Left ventricle myocardium inferior (tissue), 1 donor: Measurements from ENCODE around the gene TTLL10. TPM values are rescaled to one million over a fixed set of nuclear protein-coding genes. Genes with fewer than 3 reads are reported as not detected.

ENCODE experiments used
- DNase-seq: peaks from one replicate; pipeline ENCODE4 v3.0.0-alpha.2; 2020
- H3K27ac ChIP-seq: fragments of 200-600 bp; replicated peaks from 2 replicates; pipeline ENCODE4 v1.8.0; 2021
- H3K27me3 ChIP-seq: fragments of 200-600 bp; 2 replicates; pipeline ENCODE4 v1.8.0; 2021; ENCODE audit warnings: low read depth
- H3K36me3 ChIP-seq: fragments of 200-600 bp; 2 replicates; pipeline ENCODE4 v1.8.0; 2021
- H3K4me1 ChIP-seq: fragments of 200-600 bp; 2 replicates; pipeline ENCODE4 v1.8.0; 2021
- H3K4me3 ChIP-seq: fragments of 200-600 bp; 2 replicates; pipeline ENCODE4 v1.8.0; 2021; ENCODE audit warnings: mild to moderate bottlenecking, moderate library complexity
- H3K9me3 ChIP-seq: fragments of 200-600 bp; replicated peaks from 2 replicates; pipeline ENCODE4 v1.8.0; 2021
- intact Hi-C: fragments of 100-400 bp; cut with micrococcal nuclease; formaldehyde crosslinking; loops from one replicate; pipeline ENCODE4 v1.11.0; 2022
- total RNA-seq: library from RNA; stranded (reverse); fragmentation: NEBNext Ultra II Directional; extraction: Animal tissue kit (Norgen Biotek cat#: 25700); gene quantifications from one replicate; pipeline ENCODE4 v1.2.1, GENCODE V29; 2021
- TF ChIP-seq, protein P1 (sequence below): fragments of 200-600 bp; IDR thresholded peaks from 2 replicates; pipeline ENCODE4 v1.8.0; 2021; ENCODE audit warnings: antibody characterized with exemption, mild to moderate bottlenecking, borderline replicate concordance
- donor health status: DM: no; HTN: yes; CAD: no; lungs with severe emphysema.

Gene TTLL10
- total RNA-seq, 1 donor from 2014 or later, result not detected

DNA sequence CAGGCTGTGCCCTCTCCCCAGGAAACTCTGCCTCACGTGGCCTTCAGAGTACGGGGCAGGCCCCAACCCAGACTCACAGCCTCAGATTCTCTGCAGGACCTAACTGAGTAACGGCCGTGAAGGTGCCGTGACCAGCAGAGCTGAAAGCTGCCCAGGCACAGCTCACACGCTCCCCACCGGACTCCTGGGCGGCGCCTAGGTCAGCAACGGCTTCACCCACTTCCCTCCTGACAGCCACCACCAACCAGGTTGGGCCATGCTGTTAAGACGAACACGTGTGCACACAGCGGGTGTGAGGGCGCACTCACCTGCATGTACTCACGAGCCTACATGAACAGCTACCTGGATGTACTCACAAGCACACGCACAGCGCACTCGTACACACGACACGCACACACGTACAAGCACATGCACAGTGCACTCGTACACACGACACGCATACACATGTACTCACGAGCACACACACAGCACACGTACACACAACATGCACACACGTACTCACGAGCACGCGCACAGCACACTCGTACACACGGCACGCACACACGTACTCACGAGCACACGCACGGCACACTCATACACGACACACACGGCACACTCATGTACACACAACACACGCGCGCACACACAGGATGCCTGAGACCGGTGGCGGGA is 49.0 kb downstream of the TTLL10 start:
- TF ChIP-seq, protein P1, sequence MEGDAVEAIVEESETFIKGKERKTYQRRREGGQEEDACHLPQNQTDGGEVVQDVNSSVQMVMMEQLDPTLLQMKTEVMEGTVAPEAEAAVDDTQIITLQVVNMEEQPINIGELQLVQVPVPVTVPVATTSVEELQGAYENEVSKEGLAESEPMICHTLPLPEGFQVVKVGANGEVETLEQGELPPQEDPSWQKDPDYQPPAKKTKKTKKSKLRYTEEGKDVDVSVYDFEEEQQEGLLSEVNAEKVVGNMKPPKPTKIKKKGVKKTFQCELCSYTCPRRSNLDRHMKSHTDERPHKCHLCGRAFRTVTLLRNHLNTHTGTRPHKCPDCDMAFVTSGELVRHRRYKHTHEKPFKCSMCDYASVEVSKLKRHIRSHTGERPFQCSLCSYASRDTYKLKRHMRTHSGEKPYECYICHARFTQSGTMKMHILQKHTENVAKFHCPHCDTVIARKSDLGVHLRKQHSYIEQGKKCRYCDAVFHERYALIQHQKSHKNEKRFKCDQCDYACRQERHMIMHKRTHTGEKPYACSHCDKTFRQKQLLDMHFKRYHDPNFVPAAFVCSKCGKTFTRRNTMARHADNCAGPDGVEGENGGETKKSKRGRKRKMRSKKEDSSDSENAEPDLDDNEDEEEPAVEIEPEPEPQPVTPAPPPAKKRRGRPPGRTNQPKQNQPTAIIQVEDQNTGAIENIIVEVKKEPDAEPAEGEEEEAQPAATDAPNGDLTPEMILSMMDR, result no peak
- no peak for DNase-seq
- Histone ChIP-seq H3K4me3 (no peak overlapping the region), H3K9me3 (no peaks in the 10 kb centered on the region), H3K27ac (no peak overlapping the region), H3K27me3 (no peaks in the 10 kb centered on the region), H3K36me3 (peaks cover 94% of the 10 kb centered on the region), H3K4me1 (peaks cover 22% of the 10 kb centered on the region)
- intact Hi-C loops, result no loop called here

DNA sequence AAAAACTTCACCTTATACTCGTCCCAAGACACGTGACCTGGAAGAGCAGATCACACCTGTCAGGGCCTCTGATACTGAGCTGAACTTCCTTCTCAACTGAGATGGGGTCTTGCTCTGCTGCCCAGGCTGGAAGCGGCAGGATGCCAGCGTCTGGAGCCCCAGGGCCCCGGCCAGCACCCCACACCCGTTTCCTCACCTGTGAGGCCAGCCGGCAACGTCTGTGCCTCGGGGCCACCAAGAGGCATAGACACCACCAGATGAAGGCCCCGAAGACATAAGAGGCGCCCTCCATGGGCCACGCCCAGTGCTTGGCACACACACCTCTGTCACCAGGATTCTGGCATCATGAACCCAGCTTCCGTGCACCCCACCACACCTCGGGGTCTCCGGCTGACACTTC is 49.6 kb downstream of the TTLL10 start:
- intact Hi-C loops, result no loop called here
- no peak overlapping the region for H3K4me3 ChIP-seq
- H3K36me3 ChIP-seq, result peaks cover 94% of the 10 kb centered on the region
- H3K9me3 ChIP-seq, result no peaks in the 10 kb centered on the region
- peaks cover 18% of the 10 kb centered on the region for H3K4me1 ChIP-seq
- H3K27me3 ChIP-seq, result no peaks in the 10 kb centered on the region
- TF ChIP-seq, protein P1, result no peak
- H3K27ac ChIP-seq, result no peak overlapping the region
- no peak for DNase-seq

DNA sequence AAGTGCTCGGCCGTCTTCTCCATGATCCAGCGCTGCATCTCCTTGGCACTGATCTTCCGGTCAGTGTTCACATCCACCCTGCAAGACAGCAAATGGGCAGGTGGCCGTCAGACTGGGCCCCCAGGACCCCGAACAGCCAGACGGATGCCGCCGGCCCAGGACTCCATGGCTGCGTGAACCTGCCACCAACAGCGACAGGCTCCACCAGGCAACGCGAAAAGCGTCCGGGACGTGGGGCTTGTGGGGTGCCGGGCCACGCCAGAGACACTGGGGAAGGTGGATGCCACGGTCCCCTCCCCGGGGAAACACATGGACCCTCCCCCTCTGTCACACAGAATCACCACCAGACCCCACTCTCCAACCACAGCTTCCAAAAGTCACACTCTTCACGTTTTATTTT is 50.2 kb downstream of the TTLL10 start:
- Histone ChIP-seq H3K4me3 (no peak overlapping the region), H3K36me3 (peaks cover 94% of the 10 kb centered on the region), H3K27ac (no peak overlapping the region), H3K4me1 (peaks cover 18% of the 10 kb centered on the region), H3K27me3 (no peaks in the 10 kb centered on the region), H3K9me3 (no peaks in the 10 kb centered on the region)
- TF ChIP-seq, protein P1, result no peak
- DNase-seq, result no peak
- intact Hi-C loops, result no loop called here

DNA sequence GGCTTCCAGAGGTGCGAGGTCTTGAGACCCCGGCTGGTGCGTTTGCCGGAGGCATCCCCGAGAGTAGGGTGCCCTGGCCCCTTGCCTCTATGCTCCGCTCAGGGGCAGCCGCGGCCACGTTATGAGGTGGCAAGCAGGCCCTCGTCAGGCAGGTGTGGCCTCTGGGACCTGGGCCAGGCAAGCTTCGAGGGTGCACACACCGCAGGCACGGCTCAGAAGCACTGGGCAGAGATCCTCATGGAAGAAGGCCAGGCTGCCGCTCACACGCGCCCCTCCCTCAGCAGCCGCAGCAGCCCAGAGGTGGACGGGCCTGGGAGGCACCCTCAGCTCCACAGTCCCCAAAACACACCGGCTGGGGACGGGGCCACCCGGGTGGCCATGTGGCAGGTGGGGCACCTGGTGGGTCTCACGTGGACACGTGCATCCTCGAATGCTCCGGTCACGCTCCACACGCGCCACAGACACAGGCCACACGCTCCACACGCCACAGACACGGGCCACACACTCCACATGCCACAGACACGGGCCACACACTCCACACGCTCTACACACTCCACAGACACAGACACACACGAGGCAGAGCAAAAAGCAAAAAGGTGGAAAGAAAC is 51.7 kb downstream of the TTLL10 start:
- intact Hi-C loops, result no loop called here
- H3K9me3 ChIP-seq, result no peaks in the 10 kb centered on the region
- no peak for DNase-seq
- H3K4me3 ChIP-seq, result no peak overlapping the region
- no peak overlapping the region for H3K27ac ChIP-seq
- H3K36me3 ChIP-seq, result peaks cover 87% of the 10 kb centered on the region
- TF ChIP-seq, protein P1, result no peak
- H3K4me1 ChIP-seq, result peaks cover 31% of the 10 kb centered on the region
- no peaks in the 10 kb centered on the region for H3K27me3 ChIP-seq

DNA sequence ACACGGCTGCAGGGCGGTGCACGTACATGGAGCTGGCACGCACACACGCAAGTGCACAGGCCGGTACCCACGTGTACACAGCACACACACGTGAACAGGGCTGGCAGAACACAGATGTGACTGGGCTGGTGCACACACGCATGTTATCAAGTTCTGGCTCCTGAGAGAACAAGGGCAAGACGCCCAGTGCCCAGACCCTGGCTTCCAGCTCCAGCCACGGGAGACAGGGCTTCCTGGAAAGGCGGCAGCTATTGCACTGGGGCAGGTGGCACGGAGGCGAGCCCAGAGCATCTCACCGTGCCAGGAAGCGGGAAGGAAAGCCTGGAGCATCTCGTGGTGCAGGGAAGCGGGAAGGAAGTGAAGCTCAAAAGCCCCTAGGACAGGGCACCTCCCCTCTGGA is 52.2 kb downstream of the TTLL10 start:
- Histone ChIP-seq H3K27ac (no peak overlapping the region), H3K27me3 (no peaks in the 10 kb centered on the region), H3K9me3 (no peaks in the 10 kb centered on the region), H3K4me3 (no peak overlapping the region), H3K4me1 (peaks cover 36% of the 10 kb centered on the region), H3K36me3 (peaks cover 82% of the 10 kb centered on the region)
- intact Hi-C loops, result no loop called here
- TF ChIP-seq, protein P1, result no peak
- DNase-seq, result no peak
